ENCODE results near the gene ZZZ3.
"Not testable (repeated sequence)": the region's sequence is repeated elsewhere in the genome, so short reads cannot be mapped to it uniquely, and the experiment has no call there.

Gene ZZZ3

GRCh38 chr1:77670330-77670729, 12.1 kb downstream of the ZZZ3 start:
- no peak for DNase-seq (ENCODE audit: low read depth, low spot score)

GRCh38 chr1:77668924-77669449, 13.5 kb downstream of the ZZZ3 start:
- no peak for DNase-seq (ENCODE audit: low read depth, low spot score)

GRCh38 chr1:77664939-77665516, 17.4 kb downstream of the ZZZ3 start:
- DNase-seq (ENCODE audit: low read depth, low spot score) = no peak

GRCh38 chr1:77661696-77662095, 20.8 kb downstream of the ZZZ3 start:
- DNase-seq (ENCODE audit: low read depth, low spot score) = no peak

- DNase-seq (ENCODE audit: low read depth, low spot score) = no peak
These were observed 22.4 kb downstream of the ZZZ3 start for GRCh38 chr1:77659879-77660593.

GRCh38 chr1:77658271-77658670, 24.2 kb downstream of the ZZZ3 start:
- DNase-seq (ENCODE audit: low read depth, low spot score) = no peak

- no peak for DNase-seq (ENCODE audit: low read depth, low spot score)
These were observed 27.0 kb downstream of the ZZZ3 start for GRCh38 chr1:77655431-77655974.

- no peak for DNase-seq (ENCODE audit: low read depth, low spot score)
These were observed 29.4 kb downstream of the ZZZ3 start for GRCh38 chr1:77652970-77653516.

- no peak for DNase-seq (ENCODE audit: low read depth, low spot score)
These were observed 30.2 kb downstream of the ZZZ3 start for GRCh38 chr1:77652268-77652667.

- DNase-seq (ENCODE audit: low read depth, low spot score) = no peak
These were observed 33.3 kb downstream of the ZZZ3 start for GRCh38 chr1:77649127-77649526.

- DNase-seq (ENCODE audit: low read depth, low spot score) = not testable (repeated sequence)
These were observed 36.2 kb downstream of the ZZZ3 start for GRCh38 chr1:77646224-77646623.

- no peak for DNase-seq (ENCODE audit: low read depth, low spot score)
These were observed 39.0 kb downstream of the ZZZ3 start for GRCh38 chr1:77643456-77643855.

GRCh38 chr1:77642941-77643340, 39.5 kb downstream of the ZZZ3 start:
- DNase-seq (ENCODE audit: low read depth, low spot score) = no peak

- DNase-seq (ENCODE audit: low read depth, low spot score) = no peak
These were observed 40.3 kb downstream of the ZZZ3 start for GRCh38 chr1:77642196-77642595.

- no peak for DNase-seq (ENCODE audit: low read depth, low spot score)
These were observed 42.8 kb downstream of the ZZZ3 start for GRCh38 chr1:77639557-77640069.

GRCh38 chr1:77639056-77639455, 43.4 kb downstream of the ZZZ3 start:
- no peak for DNase-seq (ENCODE audit: low read depth, low spot score)

GRCh38 chr1:77636864-77637263, 45.6 kb downstream of the ZZZ3 start:
- DNase-seq (ENCODE audit: low read depth, low spot score) = no peak

Data from activated CD4-positive, CD25-positive, alpha-beta regulatory T cell treated with anti-CD3 and anti-CD28 coated beads, Interleukin-2, amount 50 U/mL, for 16 hours (primary cell).